Raji (cell line): ENCODE results near the gene RNASE13.
A peak's percentile ranks its signal among the peaks of the same experiment; 100 is the strongest.

ENCODE experiments used
- POLR2A ChIP-seq: IDR thresholded peaks from 2 replicates; pipeline ENCODE4 v1.6.1; 2011; ENCODE audit warnings: low read depth, low read length, control low read depth; ENCODE audit not compliant: insufficient read depth

Gene RNASE13, protein sequence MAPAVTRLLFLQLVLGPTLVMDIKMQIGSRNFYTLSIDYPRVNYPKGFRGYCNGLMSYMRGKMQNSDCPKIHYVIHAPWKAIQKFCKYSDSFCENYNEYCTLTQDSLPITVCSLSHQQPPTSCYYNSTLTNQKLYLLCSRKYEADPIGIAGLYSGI

DNA sequence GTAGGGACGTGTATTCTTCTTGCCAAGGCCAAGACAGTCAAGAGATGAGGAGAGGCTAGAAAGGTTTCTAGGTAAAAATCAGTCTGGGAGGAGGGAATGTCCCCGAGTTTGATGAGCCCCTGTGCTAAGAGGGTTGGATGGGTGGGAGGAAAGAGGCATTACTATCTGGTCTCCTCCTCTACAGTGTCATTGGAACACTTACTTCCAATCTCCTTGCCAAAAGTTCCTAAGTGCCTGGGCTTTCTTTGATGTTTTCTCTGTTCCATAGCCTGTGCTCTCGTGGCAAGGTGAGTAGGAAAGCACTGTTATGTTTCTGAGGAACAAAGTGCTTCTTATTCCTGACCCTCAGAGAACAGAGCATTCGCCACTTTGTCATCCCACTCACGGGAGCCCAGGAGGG, at the start of gene RNASE13:
RNASE13 (minus strand) TSS at position 101 of the 400 bp plus-strand sequence. CDS start 519 bp downstream, outside the sequence.
- no peak for TF ChIP-seq POLR2A

DNA sequence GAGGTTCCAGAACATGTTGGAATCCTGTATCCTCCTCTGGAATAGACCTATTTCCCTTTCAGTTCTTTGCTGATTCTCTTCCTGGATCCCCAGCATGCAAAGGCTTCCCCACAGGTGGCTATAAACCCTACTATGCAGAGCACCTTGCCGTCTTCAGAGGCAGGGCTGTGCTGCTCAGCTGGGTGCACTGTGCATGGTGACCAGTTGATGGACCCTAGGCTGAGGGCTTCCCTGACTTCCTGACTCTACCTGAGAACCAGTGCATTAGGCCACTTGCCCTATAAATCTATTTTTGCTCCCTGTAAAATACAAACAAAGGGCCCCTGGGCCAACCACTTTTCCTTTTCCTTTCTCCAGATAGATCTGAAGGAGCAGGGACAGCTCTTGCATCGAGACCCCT, 49.8 kb upstream of the RNASE13 start:
- no peak for TF ChIP-seq POLR2A

DNA sequence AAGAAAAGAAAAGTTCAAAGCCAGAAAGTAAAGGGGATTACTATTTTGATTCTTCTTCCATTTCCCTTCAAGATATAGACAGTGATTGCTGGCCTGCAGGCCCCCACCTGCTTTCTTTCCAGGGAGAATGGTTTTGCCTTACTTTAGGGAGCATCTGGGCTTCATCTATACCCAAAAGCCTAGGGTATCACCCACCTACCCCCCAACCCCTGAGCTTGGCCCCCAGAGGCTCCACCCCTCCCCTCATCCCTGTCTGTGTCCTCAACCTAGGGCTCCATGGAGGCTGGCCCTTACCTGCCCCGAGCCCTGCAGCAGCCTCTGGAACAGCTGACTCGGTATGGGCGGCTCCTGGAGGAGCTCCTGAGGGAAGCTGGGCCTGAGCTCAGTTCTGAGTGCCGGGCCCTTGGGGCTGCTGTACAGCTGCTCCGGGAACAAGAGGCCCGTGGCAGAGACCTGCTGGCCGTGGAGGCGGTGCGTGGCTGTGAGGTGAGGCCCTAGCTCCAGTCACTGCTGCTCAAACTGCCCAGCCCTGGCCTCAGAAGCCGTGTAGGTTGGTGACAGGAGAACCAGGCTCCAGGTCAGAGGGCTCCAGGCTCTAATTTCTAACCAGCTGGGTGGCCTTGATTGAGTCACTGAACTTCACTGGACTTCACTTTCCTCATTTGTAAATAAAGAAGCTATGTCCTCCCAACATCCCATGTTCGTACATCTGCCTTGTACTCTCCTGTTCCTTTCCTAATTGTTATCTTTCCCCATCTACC, 49.1 kb upstream of the RNASE13 start:
- no peak for TF ChIP-seq POLR2A

DNA sequence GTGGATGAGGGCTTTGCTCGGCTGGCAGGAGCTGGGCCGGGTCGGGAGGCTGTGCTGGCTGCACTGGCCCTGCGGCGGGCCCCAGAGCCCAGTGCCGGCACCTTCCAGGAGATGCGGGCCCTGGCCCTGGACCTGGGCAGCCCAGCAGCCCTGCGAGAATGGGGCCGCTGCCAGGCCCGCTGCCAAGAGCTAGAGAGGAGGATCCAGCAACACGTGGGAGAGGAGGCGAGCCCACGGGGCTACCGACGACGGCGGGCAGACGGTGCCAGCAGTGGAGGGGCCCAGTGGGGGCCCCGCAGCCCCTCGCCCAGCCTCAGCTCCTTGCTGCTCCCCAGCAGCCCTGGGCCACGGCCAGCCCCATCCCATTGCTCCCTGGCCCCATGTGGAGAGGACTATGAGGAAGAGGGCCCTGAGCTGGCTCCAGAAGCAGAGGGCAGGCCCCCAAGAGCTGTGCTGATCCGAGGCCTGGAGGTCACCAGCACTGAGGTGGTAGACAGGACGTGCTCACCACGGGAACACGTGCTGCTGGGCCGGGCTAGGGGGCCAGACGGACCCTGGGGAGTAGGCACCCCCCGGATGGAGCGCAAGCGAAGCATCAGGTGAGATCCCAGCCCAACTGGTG, 47.0 kb upstream of the RNASE13 start:
- no peak for TF ChIP-seq POLR2A

DNA sequence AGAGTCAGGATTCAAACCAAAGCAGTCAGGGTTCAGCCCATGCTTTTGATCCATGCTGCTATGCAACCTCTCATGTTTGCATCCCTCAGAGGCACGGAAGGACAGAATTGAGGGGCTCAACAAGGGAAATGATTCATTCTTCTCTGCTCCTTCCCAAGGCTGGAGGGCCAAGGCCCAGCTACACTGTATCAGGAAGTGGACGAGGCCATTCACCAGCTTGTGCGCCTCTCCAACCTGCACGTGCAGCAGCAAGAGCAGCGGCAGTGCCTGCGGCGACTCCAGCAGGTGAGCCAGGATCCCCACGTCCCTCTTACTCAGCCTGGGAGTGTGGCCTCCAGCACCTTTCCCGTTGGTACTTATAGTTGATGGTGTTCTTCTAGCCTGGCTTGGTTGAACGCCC, 44.1 kb upstream of the RNASE13 start:
- no peak for TF ChIP-seq POLR2A

DNA sequence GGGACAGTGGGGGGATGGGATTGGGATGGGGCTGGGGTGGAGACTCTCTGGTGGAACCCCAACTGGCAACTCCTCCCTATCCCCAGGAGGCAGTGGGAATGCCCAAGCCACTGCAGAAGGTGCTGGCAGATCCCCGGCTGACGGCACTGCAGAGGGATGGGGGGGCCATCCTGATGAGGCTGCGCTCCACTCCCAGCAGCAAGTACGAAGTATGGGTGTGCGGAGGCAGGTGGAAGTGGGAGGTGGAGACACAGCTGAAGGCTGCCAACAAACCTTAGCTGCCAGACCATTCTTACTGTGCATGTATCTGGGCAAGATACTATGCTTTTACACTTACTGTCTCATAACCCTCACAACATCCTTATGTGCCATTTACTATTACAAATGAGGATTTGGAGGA, 43.7 kb upstream of the RNASE13 start:
- no peak for TF ChIP-seq POLR2A

DNA sequence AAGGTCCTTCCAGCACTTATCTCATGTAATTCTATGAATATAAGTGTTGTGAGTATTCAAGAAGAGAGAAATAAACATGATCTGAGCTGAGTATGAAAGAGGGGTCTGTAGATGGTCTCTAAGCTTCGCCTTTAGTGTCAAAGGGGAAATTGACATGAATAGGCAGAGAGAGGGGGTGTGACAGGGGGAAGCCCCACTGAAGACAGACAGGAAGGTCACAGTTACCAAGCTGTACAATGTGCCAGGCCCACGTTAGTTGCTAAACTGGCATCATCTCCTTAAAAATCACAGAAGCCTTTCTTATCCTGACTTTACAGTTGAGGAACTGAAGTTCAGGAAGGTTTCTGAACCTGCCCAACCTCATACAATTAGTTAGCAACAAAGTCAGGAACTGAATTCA, 43.1 kb upstream of the RNASE13 start:
- no peak for TF ChIP-seq POLR2A

DNA sequence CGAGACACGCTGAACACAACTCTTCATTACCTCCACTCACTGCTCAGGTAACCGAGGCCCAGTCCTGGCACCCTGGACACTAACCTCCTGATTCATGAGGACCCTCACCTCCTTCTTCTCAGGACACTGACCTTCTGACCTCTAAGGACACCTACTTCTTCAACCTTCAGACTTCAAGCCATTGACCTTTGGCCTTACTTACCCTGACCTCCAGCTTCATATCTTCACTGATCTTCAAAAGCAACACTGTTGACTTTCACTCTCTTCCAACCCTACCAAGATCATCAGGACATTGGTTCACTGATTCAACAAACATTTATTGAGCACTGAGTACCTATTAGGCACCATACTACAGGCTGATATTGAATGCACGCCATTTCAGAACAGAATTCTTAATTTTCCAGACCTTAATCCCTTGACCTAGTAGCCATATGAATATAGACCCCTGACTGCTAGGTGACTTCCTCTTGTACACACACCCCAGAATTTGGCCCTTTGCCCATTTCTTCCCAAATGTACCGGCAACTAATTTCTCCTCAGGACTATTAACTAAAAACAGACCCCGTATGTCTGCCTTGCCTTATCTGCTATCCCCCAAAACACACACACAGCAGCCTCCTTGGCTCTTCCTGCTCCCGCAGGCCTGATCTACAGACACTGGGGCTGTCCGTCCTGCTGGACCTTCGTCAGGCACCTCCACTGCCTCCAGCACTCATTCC, 41.3 kb upstream of the RNASE13 start:
- TF ChIP-seq POLR2A, result no peak

DNA sequence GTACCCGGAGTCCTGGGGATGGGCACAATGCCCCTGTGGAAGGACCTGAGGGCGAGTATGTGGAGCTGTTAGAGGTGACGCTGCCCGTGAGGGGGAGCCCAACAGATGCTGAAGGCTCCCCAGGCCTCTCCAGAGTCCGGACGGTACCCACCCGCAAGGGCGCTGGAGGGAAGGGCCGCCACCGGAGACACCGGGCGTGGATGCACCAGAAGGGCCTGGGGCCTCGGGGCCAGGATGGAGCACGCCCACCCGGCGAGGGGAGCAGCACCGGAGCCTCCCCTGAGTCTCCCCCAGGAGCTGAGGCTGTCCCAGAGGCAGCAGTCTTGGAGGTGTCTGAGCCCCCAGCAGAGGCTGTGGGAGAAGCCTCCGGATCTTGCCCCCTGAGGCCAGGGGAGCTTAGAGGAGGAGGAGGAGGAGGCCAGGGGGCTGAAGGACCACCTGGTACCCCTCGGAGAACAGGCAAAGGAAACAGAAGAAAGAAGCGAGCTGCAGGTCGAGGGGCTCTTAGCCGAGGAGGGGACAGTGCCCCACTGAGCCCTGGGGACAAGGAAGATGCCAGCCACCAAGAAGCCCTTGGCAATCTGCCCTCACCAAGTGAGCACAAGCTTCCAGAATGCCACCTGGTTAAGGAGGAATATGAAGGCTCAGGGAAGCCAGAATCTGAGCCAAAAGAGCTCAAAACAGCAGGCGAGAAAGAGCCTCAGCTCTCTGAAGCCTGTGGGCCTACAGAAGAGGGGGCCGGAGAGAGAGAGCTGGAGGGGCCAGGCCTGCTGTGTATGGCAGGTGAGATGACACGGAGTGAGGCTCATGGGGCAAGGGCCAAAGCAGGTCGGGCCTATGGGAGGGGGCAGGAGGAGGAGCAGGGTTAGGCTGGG, 40.0 kb upstream of the RNASE13 start:
- no peak for TF ChIP-seq POLR2A

DNA sequence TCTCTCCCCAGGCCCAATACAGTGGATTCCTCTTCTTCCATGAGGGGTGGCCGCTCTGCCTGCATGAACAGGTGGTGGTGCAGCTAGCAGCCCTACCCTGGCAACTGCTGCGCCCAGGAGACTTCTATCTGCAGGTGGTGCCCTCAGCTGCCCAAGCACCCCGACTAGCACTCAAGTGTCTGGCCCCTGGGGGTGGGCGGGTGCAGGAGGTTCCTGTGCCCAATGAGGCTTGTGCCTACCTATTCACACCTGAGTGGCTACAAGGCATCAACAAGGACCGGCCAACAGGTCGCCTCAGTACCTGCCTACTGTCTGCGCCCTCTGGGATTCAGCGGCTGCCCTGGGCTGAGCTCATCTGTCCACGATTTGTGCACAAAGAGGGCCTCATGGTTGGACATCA, 39.3 kb upstream of the RNASE13 start:
- no peak for TF ChIP-seq POLR2A

DNA sequence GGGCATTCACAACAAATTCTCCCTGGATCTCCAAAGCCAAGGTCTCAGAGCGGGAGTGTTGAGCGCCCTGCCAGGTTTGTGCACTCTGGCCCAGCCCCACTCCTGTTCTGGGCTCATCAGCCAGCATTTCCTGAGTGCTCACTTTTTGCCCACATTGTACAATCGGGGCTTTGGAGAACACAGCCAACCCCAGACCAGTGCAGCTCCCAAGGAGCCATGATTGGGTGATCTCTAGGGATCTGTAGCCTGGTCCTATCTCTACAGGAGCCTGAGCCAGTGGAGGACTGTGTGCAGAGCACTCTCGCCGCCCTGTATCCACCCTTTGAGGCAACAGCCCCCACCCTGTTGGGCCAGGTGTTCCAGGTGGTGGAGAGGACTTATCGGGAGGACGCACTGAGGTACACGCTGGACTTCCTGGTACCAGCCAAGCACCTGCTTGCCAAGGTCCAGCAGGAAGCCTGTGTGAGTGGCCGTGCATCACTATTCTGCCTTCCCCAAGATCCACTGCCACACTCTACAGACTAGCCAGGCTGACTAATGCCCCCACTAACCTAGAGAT, 38.3 kb upstream of the RNASE13 start:
- TF ChIP-seq POLR2A, result no peak

DNA sequence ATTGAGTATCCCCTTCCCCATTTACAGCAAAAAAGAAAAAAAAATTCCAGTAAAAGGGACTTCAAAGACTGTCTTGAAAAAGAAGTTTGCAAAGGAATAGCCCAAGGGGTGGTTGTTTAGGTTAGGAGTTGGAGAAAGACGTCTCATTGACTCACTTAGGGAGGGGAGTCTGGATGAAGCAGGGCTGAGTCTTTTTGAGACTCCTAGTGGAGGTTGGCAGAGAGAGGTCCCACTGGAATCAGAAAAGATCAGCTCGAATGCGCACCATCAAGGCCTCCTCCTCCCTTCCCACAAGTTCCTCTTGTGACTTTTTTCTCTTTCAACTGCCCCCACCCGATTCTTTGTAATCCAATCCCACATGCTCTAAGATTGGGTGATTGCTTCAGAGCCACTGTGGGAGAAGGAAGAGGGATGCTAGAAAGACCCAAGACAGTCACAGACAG, 37.4 kb upstream of the RNASE13 start:
- TF ChIP-seq POLR2A, result no peak

DNA sequence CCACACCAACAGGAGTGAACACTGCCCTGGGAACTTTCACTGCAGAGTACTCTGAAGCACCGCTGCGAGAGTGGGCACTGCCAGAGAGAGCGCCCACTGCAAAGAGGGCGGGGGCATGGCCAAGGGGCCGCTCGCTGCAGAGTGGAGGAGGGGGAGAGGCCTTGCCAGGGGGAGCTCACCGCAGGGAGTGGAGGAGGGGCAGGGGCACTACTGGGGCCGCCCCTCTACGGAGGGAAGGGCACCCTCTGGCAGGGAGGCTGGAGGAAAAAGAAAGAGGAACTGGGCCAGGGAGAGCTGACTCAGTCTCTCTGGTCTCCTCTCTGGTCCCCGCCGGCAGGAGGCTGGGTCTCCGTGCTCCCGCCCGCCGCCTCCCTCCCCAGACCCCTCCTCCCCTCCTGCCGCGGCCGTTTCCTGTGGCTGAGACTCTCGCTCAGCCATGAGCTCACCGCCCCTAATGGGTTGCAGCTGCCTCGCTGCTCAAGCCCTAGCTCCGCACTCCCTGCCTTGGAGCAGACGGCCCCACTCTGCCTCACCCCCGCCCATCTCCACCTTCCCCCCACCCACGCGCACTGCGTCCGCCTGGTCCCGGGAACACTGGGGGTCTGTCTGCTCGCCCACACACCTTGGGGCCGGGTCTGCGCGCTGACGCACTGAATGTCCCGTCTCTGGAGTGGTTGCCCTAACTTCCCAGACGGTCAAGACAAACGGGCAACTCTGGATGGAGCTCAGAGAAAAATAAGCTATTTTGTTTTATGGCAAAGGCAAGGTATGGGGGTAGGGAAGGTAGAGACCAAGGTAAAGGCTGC, 36.8 kb upstream of the RNASE13 start:
- TF ChIP-seq POLR2A, result peak; percentile 53
